AML-193 (cell line): ENCODE measurements around the gene GPR157.

Source experiments
- DNase-seq, 2 experiments: peaks; one replicate each; lab custom pipeline; 2025; lab: John Stamatoyannopoulos, UW

GPR157 gene

DNA sequence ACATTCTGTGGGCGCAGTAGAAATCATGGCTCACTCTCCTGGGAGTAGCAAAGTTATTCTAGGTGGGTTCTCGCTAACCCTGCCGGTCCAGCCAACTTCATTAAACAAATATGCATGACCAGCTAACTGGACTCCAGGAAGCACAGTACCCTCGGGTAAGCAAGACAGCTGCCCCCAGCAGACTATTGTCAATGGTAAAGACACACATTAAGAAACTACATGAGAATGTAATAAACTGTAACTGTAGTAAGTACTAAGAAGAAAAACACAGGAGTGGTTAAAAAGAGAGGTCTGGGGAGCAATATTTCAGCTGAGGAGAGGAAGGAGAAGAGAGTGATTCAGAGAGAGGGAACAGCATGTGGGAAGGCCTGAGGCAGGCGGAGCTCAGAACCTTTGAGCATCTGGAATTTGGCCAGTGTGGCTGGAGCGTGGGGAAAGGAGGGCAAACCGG is 66.9 kb downstream of the GPR157 start:
- DNase-seq, result no peak

DNA sequence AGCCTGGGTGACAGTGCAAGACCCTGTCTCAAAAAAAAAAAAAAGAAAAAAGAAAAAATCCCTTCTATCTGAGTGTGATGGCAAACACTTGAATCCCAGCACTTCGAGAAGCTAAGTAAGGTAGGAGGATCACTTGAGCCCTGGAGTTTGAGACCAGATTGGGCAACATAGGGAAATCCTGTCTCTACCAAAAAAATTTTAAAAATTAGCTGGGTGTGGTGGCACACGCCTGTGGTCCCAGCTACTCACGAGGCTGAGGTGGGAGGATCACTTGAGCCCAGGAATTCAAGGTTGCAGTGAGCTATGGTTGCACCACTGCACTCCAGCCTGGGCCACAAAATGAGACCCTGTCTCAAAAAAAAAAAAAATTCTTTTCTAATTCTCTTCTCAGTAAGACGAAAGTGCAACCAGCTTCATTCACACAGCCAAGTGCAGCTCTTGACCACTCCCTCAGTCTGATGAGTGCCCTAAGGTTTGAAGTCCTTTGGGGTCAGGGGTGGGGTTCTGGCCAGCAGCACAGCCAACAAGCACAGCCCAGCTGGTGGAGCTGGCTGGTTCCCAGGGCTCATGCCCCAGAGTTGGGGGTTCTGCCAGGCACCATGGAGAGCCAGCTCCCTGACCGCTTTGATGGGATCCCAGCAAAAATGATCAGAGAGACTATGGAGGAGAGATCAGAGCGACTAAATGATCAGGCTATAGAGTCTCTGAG is 67.5 kb downstream of the GPR157 start:
- no peak for DNase-seq

DNA sequence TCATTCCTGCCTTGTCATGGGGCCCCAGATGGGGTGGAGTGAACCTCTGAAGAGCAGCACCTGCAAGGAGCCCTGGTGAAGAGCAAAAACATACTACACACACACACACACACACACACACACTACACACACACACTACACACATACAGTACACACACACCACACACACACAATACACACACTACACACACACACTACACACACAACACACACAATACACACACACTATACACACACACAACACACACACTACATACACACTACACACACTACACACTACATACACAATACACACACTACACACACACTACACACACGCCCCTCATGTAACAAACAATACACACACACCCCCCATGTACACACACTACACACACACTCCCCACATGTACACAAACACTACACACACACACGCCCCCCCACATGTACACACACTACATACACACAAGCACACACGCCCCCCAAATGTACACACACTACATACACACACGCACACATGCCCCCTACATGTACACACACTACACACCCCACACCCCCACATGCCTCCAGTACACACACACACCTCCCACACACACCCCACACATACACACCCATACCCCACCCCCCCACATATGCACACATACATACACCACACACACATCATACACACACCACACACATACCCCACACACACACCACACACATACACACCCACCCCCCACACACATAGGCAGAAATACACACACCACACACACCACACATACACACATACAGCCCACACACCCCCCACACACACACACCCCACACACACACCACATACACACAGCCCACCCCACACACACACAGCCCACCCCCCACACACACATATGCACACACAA is 68.8 kb downstream of the GPR157 start:
- no peak for DNase-seq

DNA sequence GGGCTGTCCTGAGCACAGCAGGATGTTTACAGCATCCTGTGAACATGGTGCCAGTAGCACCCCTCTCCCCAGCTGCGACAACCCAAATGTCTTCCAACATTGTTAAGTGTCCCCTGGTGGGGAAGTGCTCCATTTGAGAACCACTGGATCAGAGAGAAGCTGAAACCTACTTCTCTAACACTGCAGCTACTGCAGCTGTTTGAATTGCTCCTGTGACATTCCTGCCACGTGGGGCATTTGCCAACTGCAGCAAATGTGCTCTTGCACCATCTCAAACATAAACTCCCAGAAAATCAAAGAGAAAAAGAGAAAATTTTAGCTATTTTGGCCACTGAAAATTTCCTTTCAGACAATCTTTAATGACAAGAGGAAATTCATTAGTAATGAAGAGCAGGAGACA is 70.4 kb downstream of the GPR157 start:
- DNase-seq, result no peak

DNA sequence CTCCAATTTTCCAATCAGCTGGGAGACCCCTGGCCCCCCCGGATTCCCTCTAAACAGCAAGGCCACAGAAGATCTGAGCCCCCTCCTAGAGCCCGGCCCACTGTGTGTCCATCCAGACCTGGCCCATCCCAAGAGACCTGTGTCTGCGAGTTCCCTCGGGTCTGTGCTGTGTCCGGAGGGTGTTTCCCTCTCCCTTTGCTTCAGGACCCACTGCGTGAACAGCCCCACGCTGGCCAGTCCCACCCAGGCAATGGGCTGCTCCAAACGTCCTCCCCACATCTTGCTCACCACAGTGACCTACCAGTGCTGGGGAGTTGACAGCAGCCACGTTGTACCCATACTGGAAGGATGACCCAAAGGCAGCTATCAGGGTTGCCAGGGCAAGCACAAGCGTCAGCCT is 71.1 kb downstream of the GPR157 start:
- no peak for DNase-seq

DNA sequence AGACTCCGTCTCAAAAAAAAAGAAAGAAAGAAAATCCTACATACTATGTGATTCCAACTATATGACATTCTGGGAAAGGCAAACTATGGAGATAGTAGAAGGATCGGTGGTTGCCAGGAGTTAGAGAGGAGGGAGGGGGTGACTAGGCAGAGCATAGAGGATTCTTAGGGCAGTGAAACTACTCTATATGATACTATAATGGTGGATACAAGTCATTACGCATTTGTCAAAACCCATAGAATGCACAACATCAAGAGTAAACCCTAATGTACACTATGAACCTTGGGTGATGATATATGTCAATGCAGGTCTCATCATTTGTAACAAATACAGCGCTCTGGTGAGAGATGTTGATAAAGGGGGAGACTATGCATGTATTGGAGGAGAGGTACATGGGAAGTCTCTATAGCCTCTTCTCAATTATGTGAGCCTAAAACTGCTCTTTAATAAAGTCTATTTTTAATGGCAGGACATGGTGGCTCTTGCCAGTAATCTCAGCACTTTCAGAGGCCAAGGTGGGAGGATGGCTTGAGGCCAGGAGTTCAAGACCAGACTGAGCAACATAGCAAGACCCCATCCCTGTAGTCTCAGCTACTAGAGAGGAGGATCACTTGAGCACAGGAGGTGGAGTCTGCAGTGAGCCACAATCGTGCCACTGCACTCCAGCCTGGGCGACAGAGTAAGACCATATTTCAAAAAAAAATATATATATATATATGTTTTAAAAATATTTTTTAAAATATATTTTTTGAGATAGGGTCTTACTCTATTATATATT is 76.4 kb downstream of the GPR157 start:
- DNase-seq, result no peak

DNA sequence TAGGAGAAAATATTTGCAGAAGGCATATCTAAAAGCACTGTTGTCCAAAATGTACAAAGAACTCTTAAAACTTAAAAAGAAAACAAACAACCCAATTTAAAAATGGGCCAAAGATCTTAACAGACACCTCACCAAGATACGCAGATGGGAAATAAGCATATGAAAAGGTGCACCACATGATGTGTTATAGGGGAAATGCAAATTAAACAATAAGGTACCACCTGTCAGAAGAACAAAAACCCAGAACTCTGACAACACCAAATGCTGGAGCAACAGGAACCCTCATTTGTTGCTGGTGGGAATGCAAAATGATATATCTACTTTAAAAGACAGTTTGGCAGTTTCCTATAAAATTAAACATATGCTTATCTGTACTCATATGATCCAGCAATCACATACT is 77.5 kb downstream of the GPR157 start:
- no peak for DNase-seq

DNA sequence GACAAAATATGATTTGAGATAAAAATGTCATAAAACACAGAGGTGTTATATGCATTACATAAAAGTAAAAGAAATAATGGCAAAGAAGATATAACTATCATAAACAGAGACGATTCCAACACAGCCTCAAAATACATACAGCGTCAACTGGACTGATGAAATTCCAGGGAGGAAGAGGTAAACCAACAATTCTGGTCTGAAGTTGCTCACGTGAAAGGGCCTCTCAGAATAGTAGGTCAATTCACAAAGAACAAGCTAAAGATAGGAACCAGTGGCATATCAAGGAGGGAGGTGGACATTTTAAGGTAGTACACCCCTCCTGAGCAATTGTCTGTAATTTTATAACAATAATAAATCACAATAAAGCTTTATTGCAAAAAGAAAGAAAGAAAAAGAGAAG is 78.1 kb downstream of the GPR157 start:
- no peak for DNase-seq
